Adrenal gland (tissue), 5 donors: Measurements from ENCODE around the gene NPAS3.

Experiments
- POLR2A ChIP-seq, 2 donors: fragments of 450-650 bp; IDR thresholded peaks; one replicate each; pipeline ENCODE4 v1.6.1; 2017; ENCODE audit warnings: antibody characterized with exemption in 2 of 2, mild to moderate bottlenecking in 2 of 2, moderate library complexity in 1 of 2
- TF ChIP-seq, protein P1 (sequence below), 6 experiments: fragments of 450-650 bp in 4 of 6; fragments of 200-600 bp in 2 of 6; sonication (generic) in 1 of 6; IDR thresholded peaks; 1 replicate in 5 of 6; 2 replicates in 1 of 6; pipeline versions ENCODE4 v1.5.1 to v1.8.0; 2016 to 2021; ENCODE audit warnings: antibody characterized with exemption in 6 of 6, mild to moderate bottlenecking in 2 of 6, moderate library complexity in 1 of 6
- donor health status: DM: no; HTN: no; CAD: no.

GRCh38 chr14:33511851-33512640, 573.4 kb downstream of the NPAS3 start:
- no peak for TF ChIP-seq POLR2A (IDR thresholded peaks at IDR 0.05)
- TF ChIP-seq, protein P1, sequence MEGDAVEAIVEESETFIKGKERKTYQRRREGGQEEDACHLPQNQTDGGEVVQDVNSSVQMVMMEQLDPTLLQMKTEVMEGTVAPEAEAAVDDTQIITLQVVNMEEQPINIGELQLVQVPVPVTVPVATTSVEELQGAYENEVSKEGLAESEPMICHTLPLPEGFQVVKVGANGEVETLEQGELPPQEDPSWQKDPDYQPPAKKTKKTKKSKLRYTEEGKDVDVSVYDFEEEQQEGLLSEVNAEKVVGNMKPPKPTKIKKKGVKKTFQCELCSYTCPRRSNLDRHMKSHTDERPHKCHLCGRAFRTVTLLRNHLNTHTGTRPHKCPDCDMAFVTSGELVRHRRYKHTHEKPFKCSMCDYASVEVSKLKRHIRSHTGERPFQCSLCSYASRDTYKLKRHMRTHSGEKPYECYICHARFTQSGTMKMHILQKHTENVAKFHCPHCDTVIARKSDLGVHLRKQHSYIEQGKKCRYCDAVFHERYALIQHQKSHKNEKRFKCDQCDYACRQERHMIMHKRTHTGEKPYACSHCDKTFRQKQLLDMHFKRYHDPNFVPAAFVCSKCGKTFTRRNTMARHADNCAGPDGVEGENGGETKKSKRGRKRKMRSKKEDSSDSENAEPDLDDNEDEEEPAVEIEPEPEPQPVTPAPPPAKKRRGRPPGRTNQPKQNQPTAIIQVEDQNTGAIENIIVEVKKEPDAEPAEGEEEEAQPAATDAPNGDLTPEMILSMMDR (IDR thresholded peaks at IDR 0.05) = no peak
